NCI-H524 treated with DMSO at 0.1 percent for 48 hours (cell line): ENCODE data around the gene MED17.

Experiments
- DNase-seq: peaks from one replicate; lab custom pipeline; 2025; lab: John Stamatoyannopoulos, UW

Gene MED17

DNA sequence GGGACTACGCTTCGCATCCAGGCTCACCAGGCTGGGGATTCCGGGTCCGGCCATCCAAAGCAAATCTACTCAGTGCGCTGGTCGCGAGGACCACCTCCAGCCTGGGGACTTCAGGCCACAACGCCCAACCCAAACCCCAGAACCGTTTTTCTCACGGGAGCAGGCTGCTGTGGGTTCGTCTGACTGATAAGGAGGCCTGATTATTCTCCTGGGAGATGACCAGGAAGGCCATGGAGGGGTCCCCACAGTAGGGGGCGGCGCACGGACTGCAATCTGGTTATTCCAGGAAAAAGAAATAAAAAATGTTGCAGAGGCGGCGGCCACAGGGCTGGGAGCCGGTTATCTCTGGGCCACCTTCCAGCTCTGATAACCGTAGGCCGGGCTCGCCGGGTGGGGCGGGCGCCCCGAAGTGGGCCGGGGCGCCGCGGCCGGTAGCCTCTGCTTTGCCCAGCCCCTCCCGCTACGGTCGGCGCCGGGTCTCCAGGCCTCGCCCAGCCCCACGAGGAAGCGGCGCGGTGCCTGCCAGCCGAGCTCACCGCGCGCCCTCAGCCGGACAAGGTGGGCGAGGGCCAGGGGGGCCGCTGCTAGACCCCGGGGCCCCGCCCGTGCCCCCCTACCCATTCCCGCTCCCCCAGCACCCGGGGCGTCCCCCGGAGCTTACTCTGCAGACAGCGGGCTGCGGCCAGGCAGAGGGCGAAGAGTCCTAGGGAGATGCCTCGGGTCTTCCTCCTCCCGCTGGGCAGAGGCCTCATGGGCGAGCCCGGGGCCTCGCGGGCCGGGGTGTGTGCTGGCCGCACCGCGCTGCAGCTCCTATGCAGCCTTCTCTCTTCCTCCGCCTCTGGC, 65.9 kb downstream of the MED17 start:
- no peak for DNase-seq

DNA sequence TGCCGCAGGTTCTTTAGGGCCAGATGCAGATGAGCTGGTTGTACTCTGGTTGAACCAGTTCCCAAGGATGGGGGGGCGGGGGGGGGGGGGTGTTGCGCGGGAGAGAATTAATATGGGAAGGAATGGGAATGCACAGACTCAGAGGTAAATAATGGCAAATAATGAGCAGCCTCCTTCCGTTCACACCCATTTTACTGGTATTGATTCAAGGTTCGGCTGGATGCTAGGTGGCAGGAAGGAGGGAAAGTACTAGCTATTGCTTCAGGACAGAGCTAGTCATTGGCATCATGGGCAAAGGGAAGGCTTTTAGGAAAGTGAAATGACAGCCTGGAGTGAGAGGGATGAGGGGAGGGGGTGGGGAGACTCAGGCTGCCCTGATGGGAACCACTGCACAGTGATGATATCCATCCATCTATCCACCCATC, 66.5 kb downstream of the MED17 start, which contains the start of gene VSTM5:
TSS of gene VSTM5 (minus strand) at position 25 of the 425 bp plus-strand sequence. CDS start 116 bp downstream, outside the sequence.
- no peak for DNase-seq

GRCh38 chr11:93852242-93852641, 68.2 kb downstream of the MED17 start:
- DNase-seq: no peak

DNA sequence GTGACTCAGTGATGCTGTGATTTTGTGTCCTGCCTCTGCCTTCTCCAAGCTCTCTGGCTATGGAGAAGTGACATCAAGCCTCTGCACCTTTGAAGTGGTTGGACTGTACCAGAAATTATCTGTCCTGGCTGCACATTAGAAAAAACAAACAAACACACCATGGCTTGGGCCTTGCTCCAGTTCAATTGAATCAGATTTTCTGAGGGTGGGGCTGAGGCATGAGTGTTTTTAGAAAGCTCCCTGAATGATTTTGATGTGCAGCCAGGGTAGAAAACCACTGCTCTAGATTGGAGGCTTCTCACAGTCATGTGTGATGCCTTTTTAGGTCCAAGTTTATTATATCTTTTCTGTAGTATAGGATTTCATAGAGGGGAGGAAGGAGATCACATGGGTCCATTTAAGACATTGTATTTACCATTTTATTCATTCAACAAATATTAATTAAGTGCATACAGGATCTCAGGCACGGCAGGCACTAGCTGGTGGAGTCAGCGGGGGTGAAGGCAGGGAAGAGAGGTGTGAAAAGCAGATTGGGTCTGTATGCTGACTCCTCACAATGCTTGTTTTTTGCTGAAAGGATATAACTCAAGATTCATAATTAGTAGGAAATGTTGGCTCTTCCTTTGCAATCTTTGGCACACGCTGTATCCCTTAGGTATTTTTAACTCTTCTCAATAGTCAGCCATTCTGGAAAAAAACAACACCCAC, 73.5 kb downstream of the MED17 start:
- no peak for DNase-seq

GRCh38 chr11:93858121-93858775, 74.2 kb downstream of the MED17 start:
- no peak for DNase-seq

DNA sequence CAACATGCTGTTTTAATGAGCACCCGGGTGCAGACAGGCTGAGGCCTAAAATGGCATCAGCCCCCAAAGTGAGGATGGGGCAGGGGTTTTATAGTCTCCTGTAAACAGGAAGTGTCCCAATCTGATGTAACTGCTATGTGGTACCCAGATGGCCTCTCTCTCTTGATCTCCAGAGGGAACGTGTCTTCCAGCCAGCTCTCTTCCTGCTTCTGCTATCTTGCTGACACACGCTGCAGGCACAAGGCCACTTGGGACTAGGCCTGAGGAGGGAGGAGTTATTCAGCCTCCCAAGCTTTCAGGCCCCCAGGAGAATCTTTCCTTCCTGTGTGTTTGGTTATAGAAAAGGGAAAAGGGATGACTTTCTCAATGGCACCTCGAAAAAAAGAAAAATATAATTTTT, 77.7 kb downstream of the MED17 start:
- no peak for DNase-seq
